ENCODE measurements around the gene ZFYVE9.

GRCh38 chr1:52229494-52229893, 87.6 kb downstream of the ZFYVE9 start:
- TF ChIP-seq ZBTB21 (tag by site-specific recombination; IDR thresholded peaks at IDR 0.05) = no peak
- TF ChIP-seq, protein P1, sequence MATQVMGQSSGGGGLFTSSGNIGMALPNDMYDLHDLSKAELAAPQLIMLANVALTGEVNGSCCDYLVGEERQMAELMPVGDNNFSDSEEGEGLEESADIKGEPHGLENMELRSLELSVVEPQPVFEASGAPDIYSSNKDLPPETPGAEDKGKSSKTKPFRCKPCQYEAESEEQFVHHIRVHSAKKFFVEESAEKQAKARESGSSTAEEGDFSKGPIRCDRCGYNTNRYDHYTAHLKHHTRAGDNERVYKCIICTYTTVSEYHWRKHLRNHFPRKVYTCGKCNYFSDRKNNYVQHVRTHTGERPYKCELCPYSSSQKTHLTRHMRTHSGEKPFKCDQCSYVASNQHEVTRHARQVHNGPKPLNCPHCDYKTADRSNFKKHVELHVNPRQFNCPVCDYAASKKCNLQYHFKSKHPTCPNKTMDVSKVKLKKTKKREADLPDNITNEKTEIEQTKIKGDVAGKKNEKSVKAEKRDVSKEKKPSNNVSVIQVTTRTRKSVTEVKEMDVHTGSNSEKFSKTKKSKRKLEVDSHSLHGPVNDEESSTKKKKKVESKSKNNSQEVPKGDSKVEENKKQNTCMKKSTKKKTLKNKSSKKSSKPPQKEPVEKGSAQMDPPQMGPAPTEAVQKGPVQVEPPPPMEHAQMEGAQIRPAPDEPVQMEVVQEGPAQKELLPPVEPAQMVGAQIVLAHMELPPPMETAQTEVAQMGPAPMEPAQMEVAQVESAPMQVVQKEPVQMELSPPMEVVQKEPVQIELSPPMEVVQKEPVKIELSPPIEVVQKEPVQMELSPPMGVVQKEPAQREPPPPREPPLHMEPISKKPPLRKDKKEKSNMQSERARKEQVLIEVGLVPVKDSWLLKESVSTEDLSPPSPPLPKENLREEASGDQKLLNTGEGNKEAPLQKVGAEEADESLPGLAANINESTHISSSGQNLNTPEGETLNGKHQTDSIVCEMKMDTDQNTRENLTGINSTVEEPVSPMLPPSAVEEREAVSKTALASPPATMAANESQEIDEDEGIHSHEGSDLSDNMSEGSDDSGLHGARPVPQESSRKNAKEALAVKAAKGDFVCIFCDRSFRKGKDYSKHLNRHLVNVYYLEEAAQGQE (tag by site-specific recombination; IDR thresholded peaks at IDR 0.05) = no peak
- TF ChIP-seq CTCF (tag by site-specific recombination; IDR thresholded peaks at IDR 0.05) = no peak
- TF ChIP-seq ZBTB8A (tag by site-specific recombination; IDR thresholded peaks at IDR 0.05) = no peak
- TF ChIP-seq ELK4 (IDR thresholded peaks at IDR 0.05; ENCODE audit: borderline replicate concordance, low read depth, low read length) = no peak
- no peak for TF ChIP-seq TRIM28 (IDR thresholded peaks at IDR 0.05; ENCODE audit: borderline replicate concordance, low read length)
- no peak for TF ChIP-seq ZNF580 (tag by site-specific recombination; IDR thresholded peaks at IDR 0.05)
- TF ChIP-seq HOXA7 (CRISPR knock-in tag; IDR thresholded peaks at IDR 0.05; ENCODE audit: borderline replicate concordance) = no peak
- no peak for TF ChIP-seq ZNF768 (tag by site-specific recombination; IDR thresholded peaks at IDR 0.05)
- TF ChIP-seq, protein P2, sequence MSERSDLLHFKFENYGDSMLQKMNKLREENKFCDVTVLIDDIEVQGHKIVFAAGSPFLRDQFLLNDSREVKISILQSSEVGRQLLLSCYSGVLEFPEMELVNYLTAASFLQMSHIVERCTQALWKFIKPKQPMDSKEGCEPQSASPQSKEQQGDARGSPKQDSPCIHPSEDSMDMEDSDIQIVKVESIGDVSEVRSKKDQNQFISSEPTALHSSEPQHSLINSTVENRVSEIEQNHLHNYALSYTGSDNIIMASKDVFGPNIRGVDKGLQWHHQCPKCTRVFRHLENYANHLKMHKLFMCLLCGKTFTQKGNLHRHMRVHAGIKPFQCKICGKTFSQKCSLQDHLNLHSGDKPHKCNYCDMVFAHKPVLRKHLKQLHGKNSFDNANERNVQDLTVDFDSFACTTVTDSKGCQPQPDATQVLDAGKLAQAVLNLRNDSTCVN (tag by site-specific recombination; optimal IDR thresholded peaks at IDR 0.05) = no peak
- no peak for TF ChIP-seq GLIS1 (tag by site-specific recombination; IDR thresholded peaks at IDR 0.05)
- TF ChIP-seq, protein P3, sequence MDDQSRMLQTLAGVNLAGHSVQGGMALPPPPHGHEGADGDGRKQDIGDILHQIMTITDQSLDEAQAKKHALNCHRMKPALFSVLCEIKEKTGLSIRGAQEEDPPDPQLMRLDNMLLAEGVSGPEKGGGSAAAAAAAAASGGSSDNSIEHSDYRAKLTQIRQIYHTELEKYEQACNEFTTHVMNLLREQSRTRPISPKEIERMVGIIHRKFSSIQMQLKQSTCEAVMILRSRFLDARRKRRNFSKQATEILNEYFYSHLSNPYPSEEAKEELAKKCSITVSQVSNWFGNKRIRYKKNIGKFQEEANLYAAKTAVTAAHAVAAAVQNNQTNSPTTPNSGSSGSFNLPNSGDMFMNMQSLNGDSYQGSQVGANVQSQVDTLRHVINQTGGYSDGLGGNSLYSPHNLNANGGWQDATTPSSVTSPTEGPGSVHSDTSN (CRISPR knock-in tag; IDR thresholded peaks at IDR 0.05) = no peak
- no peak for TF ChIP-seq ZBTB49 (tag by site-specific recombination; IDR thresholded peaks at IDR 0.05; ENCODE audit: low read depth)

All from HEK293 (cell line).